OCI-LY3 (cell line): ENCODE data around the gene HCST.
"Not testable (repeated sequence)": the region's sequence is repeated elsewhere in the genome, so short reads cannot be mapped to it uniquely, and the experiment has no call there.

ENCODE experiments used
- H2AFZ ChIP-seq: fragments of 200-600, 300-600 bp; shearing (Covaris generic); 2 replicates; pipeline ENCODE4 v1.6.0; 2014; ENCODE audit warnings: antibody characterized with exemption, low read depth, low read length
- H3K27ac ChIP-seq: fragments of 200-600, 300-600 bp; sonication (generic); 2 replicates; pipeline ENCODE4 v1.5.1; 2014; ENCODE audit warnings: mild to moderate bottlenecking, low read length, moderate library complexity, mixed read lengths
- H3K27me3 ChIP-seq: fragments of 200-600, 300-600 bp; sonication (generic); 2 replicates; pipeline ENCODE4 v1.6.1; 2014; ENCODE audit warnings: low read depth, low read length, mixed read lengths
- H3K36me3 ChIP-seq: fragments of 200-600, 300-600 bp; sonication (generic); replicated peaks from 2 replicates; pipeline ENCODE3; 2014; ENCODE audit warnings: low read depth, low read length, mixed read lengths
- H3K4me1 ChIP-seq: fragments of 300-600, 200-600 bp; sonication (generic); 2 replicates; pipeline ENCODE4 v1.6.1; 2014; ENCODE audit warnings: low read length, mixed read lengths
- H3K4me2 ChIP-seq: fragments of 200-600, 300-600 bp; sonication (generic); 2 replicates; pipeline ENCODE4 v1.6.1; 2014; ENCODE audit warnings: low read length, mixed read lengths
- H3K4me3 ChIP-seq: fragments of 300-600, 200-600 bp; sonication (generic); 2 replicates; pipeline ENCODE4 v1.5.1; 2014; ENCODE audit warnings: antibody characterized with exemption, mild to moderate bottlenecking, low read length, moderate library complexity
- H3K79me2 ChIP-seq: fragments of 300-600, 200-600 bp; shearing (Covaris generic); 2 replicates; pipeline ENCODE4 v1.6.1; 2014; ENCODE audit warnings: mild to moderate bottlenecking, low read length, mixed read lengths
- H3K9ac ChIP-seq: fragments of 300-600, 200-600 bp; shearing (Covaris generic); 2 replicates; pipeline ENCODE4 v1.6.0; 2014; ENCODE audit warnings: mild to moderate bottlenecking, low read length, moderate library complexity
- H3K9me3 ChIP-seq: fragments of 200-600, 300-600 bp; shearing (Covaris generic); 2 replicates; pipeline ENCODE4 v1.6.1; 2014; ENCODE audit warnings: low read length, mixed read lengths; ENCODE audit not compliant: insufficient read depth
- H4K20me1 ChIP-seq: fragments of 200-600, 300-600 bp; sonication (generic); 2 replicates; pipeline ENCODE4 v1.6.1; 2016; ENCODE audit warnings: low read length, mixed read lengths; ENCODE audit not compliant: insufficient read depth
- EZH2phosphoT487 ChIP-seq: fragments of 200-600 bp; shearing (Covaris generic); IDR thresholded peaks from 2 replicates; pipeline ENCODE4 v1.6.1; 2018; ENCODE audit warnings: antibody characterized with exemption, mixed run types, low read depth
- TF ChIP-seq, protein P1 (sequence below): fragments of 200-600, 300-600 bp; sonication (generic); IDR thresholded peaks from 2 replicates; pipeline ENCODE4 v1.5.1; 2014; ENCODE audit warnings: antibody characterized with exemption, low read length, low read depth

The HCST gene

DNA sequence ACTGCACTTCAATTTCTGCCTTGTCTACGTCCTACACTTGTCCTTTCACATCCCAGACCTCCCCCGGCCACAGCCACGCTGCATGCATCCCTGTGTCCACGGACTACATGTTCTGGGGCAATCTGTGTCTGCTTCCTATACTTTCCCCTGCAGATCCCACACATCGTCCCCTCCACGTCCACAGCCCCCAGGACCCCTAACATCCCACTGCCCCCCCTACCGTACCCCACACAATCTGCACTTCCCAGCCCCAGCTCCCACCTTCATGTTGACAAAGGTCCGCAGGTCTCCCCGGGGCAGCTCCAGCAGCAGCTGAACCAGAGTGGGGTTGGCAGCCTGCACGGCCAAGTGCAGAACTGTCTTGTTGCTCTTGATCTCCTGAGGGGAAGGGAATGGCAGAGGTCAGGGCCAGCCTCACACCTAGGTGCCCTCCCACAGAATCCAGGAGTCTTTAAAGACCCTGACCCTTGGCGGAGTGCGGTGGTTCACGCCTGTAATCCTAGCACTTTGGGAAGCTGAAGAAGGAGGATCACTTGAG, 12.1 kb upstream of the HCST start:
- Histone ChIP-seq H3K9me3 (no peaks in the 10 kb centered on the region), H3K36me3 (peaks cover 59% of the 10 kb centered on the region), H3K27ac (no peak overlapping the region), H2AFZ (no peak overlapping the region), H3K9ac (no peak overlapping the region), H3K4me2 (no peak overlapping the region), H3K4me3 (no peak overlapping the region), H4K20me1 (peaks cover 6% of the 10 kb centered on the region; the same call in 1 of the 2 replicates), H3K4me1 (no peaks in the 10 kb centered on the region), H3K79me2 (no peaks in the 10 kb centered on the region), H3K27me3 (no peaks in the 10 kb centered on the region)
- TF ChIP-seq, protein P1, sequence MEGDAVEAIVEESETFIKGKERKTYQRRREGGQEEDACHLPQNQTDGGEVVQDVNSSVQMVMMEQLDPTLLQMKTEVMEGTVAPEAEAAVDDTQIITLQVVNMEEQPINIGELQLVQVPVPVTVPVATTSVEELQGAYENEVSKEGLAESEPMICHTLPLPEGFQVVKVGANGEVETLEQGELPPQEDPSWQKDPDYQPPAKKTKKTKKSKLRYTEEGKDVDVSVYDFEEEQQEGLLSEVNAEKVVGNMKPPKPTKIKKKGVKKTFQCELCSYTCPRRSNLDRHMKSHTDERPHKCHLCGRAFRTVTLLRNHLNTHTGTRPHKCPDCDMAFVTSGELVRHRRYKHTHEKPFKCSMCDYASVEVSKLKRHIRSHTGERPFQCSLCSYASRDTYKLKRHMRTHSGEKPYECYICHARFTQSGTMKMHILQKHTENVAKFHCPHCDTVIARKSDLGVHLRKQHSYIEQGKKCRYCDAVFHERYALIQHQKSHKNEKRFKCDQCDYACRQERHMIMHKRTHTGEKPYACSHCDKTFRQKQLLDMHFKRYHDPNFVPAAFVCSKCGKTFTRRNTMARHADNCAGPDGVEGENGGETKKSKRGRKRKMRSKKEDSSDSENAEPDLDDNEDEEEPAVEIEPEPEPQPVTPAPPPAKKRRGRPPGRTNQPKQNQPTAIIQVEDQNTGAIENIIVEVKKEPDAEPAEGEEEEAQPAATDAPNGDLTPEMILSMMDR = no peak
- TF ChIP-seq EZH2phosphoT487 = no peak

DNA sequence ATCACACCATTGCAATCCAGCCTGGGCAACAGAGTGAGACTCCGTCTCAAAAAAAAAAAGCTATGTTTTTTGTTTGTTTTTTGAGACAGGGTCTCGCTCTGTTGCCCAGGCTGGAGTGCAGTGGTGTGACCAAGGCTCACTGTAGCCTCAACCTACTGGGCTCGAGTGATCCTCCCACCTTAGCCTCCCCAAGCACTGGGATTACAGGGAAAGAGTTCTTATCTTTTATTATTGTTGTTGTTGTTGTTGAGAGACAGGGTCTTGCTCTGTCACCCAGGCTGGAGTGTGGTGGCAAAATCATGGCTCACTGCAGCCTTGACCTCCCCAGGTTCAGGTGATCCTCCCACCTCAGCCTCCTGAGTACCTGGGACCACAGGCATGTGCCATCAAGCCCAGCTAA, 10.5 kb upstream of the HCST start:
- H3K9ac ChIP-seq, H3K4me3 ChIP-seq, H3K79me2 ChIP-seq, H3K27ac ChIP-seq, H3K9me3 ChIP-seq, H3K27me3 ChIP-seq, H3K4me2 ChIP-seq, H3K4me1 ChIP-seq, H2AFZ ChIP-seq: not testable (repeated sequence)
- Histone ChIP-seq H4K20me1 (peaks cover 13% of the 10 kb centered on the region), H3K36me3 (peaks cover 71% of the 10 kb centered on the region)

DNA sequence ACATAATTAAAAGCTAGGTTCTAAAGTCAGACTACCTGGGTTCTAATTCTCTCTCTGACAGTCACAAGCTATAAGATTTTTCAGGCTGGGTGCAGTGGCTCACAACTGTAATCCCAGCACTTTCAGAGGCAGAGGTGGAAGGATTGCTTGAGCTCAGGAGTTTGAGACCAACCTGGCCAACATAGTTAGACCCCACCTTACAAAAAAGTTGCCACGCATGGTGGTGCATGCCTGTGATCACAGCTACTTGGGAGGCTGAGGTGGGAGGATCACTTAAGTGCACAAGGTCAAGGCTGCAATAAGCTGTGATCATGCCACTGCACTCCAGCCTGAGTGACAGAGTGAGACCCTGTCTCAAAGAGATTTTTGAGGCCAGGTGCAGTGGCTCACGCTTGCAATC, 8.0 kb upstream of the HCST start:
- H3K9me3 ChIP-seq = no peaks in the 10 kb centered on the region
- no peak overlapping the region for H3K4me2 ChIP-seq
- no peak overlapping the region for H3K4me3 ChIP-seq
- no peak overlapping the region for H3K27ac ChIP-seq
- peaks cover 32% of the 10 kb centered on the region for H3K79me2 ChIP-seq
- no peak overlapping the region for H3K9ac ChIP-seq
- no peak overlapping the region for H2AFZ ChIP-seq
- peaks cover 35% of the 10 kb centered on the region for H4K20me1 ChIP-seq
- peaks cover 7% of the 10 kb centered on the region; the same call in 1 of the 2 replicates for H3K4me1 ChIP-seq
- H3K36me3 ChIP-seq = peaks cover 69% of the 10 kb centered on the region
- H3K27me3 ChIP-seq = no peaks in the 10 kb centered on the region
- no peak for TF ChIP-seq EZH2phosphoT487
- TF ChIP-seq, protein P1 = no peak

DNA sequence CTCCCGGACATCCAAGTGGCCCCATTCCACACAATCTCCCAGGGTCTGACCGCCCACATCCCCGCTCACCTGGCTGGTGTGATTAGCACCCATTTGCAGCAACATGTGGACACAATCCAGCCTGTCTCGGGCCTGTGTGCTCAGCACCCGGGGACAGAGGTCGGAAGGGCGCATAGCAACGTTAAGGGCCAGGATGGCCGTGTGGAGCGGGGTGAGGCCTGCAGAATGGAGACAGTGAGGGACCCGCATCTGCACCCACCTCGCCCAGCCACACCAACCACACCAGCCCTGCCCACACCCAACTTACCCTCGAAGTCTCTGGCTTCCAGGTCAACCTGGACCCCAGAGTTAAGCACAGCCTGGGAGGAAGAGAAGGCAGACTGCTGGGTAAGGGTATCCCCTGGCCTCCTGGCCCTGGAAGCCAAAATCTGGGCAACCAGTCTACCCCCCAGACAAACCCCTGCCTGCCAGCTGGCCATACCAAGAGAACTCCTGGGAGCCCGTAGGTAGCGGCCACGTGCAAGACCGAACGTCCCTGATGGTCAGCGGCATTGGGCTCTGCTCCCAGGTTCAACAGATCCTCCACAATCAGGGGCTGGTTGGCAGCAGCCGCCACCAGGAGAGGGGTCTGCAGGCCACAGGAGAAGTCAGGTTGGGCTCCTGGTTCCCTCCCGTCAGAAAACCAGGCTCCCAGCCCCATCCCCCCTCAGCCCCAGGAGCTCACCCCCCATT, 6.3 kb upstream of the HCST start:
- Histone ChIP-seq H3K4me1 (peaks cover 10% of the 10 kb centered on the region), H3K27ac (no peak overlapping the region), H4K20me1 (peaks cover 30% of the 10 kb centered on the region), H3K9me3 (no peaks in the 10 kb centered on the region), H3K79me2 (peaks cover 43% of the 10 kb centered on the region), H3K4me3 (no peak overlapping the region), H2AFZ (no peak overlapping the region), H3K4me2 (no peak overlapping the region), H3K27me3 (no peaks in the 10 kb centered on the region), H3K9ac (no peak overlapping the region), H3K36me3 (peaks cover 54% of the 10 kb centered on the region)
- TF ChIP-seq, protein P1 = no peak
- TF ChIP-seq EZH2phosphoT487 = no peak
